PFSK-1 (cell line): ENCODE results near the gene DNAAF3.
A peak's percentile ranks its signal among the peaks of the same experiment; 100 is the strongest.

Experiments
- POLR2AphosphoS5 ChIP-seq: IDR thresholded peaks from 2 replicates; pipeline ENCODE4 v1.6.1; 2012; ENCODE audit warnings: low read depth, mild to moderate bottlenecking, control low read depth, low read length, moderate library complexity
- REST ChIP-seq, 2 experiments: IDR thresholded peaks; 2 replicates each; pipeline versions ENCODE4 v1.6.1 to v1.8.0; 2011 to 2012; ENCODE audit warnings: low read depth in 2 of 2, low read length in 2 of 2, control low read depth in 1 of 2, inconsistent platforms in 1 of 2, mild to moderate bottlenecking in 1 of 2, moderate library complexity in 1 of 2; ENCODE audit not compliant: insufficient read depth in 1 of 2
- TAF1 ChIP-seq: IDR thresholded peaks from 2 replicates; pipeline ENCODE4 v1.6.1; 2012; ENCODE audit warnings: low read length, control low read depth, borderline replicate concordance; ENCODE audit not compliant: insufficient read depth

GRCh38 chr19:55173714-55174409 lies 7.4 kb upstream of the DNAAF3 start:
- TF ChIP-seq REST (IDR thresholded peaks at IDR 0.05; ENCODE audit: insufficient read depth in 1 of 2, low read depth in 2 of 2, low read length in 2 of 2) (no peak; a peak in 1 of 4 replicates), POLR2AphosphoS5 (peak; percentile 79), TAF1 (peak; percentile 62; the same call in 1 of the 2 replicates)
